ENCODE measurements around the gene AGPAT4. TPM values are rescaled to one million over a fixed set of nuclear protein-coding genes. Genes with fewer than 3 reads are reported as not detected.

AGPAT4 gene
- polyA plus RNA-seq, 2 of the 4 experiments (the other 2 are of a cell fraction) = 2.1 to 3.7 TPM

GRCh38 chr6:161249327-161249726, 24.5 kb downstream of the AGPAT4 start:
- CTCF ChIA-PET = interaction anchor here (0.5 to 1.7 kb wide), 2 partner anchors 125 to 515 kb away, joined by 3 to 4 read pairs; no protein-coding TSS in a partner anchor
- POLR2A ChIA-PET = no interaction called here
- no peak overlapping the region for H3K4me2 ChIP-seq
- TF ChIP-seq CEBPB (IDR thresholded peaks at IDR 0.05) (no peak), NPAS2 (CRISPR knock-in tag; IDR thresholded peaks at IDR 0.05; ENCODE audit: borderline replicate concordance) (no peak), ZNF302 (CRISPR knock-in tag; IDR thresholded peaks at IDR 0.05) (no peak), CBX2 (IDR thresholded peaks at IDR 0.05; ENCODE audit: borderline replicate concordance, low read depth) (no peak), EHMT2 (IDR thresholded peaks at IDR 0.05; ENCODE audit: low read depth) (no peak), NFE2L2 (conservative IDR thresholded peaks at IDR 0.05; ENCODE audit: low read length) (no peak), POLR2AphosphoS2 (conservative IDR thresholded peaks at IDR 0.05; ENCODE audit: low read length) (no peak)
- TF ChIP-seq, protein P1, sequence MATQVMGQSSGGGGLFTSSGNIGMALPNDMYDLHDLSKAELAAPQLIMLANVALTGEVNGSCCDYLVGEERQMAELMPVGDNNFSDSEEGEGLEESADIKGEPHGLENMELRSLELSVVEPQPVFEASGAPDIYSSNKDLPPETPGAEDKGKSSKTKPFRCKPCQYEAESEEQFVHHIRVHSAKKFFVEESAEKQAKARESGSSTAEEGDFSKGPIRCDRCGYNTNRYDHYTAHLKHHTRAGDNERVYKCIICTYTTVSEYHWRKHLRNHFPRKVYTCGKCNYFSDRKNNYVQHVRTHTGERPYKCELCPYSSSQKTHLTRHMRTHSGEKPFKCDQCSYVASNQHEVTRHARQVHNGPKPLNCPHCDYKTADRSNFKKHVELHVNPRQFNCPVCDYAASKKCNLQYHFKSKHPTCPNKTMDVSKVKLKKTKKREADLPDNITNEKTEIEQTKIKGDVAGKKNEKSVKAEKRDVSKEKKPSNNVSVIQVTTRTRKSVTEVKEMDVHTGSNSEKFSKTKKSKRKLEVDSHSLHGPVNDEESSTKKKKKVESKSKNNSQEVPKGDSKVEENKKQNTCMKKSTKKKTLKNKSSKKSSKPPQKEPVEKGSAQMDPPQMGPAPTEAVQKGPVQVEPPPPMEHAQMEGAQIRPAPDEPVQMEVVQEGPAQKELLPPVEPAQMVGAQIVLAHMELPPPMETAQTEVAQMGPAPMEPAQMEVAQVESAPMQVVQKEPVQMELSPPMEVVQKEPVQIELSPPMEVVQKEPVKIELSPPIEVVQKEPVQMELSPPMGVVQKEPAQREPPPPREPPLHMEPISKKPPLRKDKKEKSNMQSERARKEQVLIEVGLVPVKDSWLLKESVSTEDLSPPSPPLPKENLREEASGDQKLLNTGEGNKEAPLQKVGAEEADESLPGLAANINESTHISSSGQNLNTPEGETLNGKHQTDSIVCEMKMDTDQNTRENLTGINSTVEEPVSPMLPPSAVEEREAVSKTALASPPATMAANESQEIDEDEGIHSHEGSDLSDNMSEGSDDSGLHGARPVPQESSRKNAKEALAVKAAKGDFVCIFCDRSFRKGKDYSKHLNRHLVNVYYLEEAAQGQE (IDR thresholded peaks at IDR 0.05) = no peak
- H3K27ac ChIP-seq = no peak overlapping the region
- H3K4me3 ChIP-seq = no peak overlapping the region
- 96% methylated on average over 1 of the region's 1 CpG for WGBS (ENCODE audit: missing lambda C conversion rate)
- H3K4me1 ChIP-seq = no peaks in the 10 kb centered on the region
- DNase-seq (ENCODE audit: low read depth in 1 of 2, low spot score in 1 of 2) (no peak), ATAC-seq (no peak), FAIRE-seq (no peak)
- H3K9me3 ChIP-seq = no peaks in the 10 kb centered on the region

GRCh38 chr6:161246725-161247124, 27.1 kb downstream of the AGPAT4 start:
- H3K4me1 ChIP-seq = no peaks in the 10 kb centered on the region
- POLR2A ChIA-PET = no interaction called here
- DNase-seq (ENCODE audit: low read depth in 1 of 2, low spot score in 1 of 2) (no peak), ATAC-seq (no peak), FAIRE-seq (no peak)
- CTCF ChIA-PET = interaction anchor here (0.6 kb wide), 1 partner anchor 1052 kb away, joined by 3 read pairs; no protein-coding TSS in a partner anchor
- H3K27ac ChIP-seq = no peak overlapping the region
- no peak overlapping the region for H3K4me2 ChIP-seq
- no peak for TF ChIP-seq BHLHE40 (IDR thresholded peaks at IDR 0.05; ENCODE audit: low read depth, low read length)
- TF ChIP-seq, protein P2, sequence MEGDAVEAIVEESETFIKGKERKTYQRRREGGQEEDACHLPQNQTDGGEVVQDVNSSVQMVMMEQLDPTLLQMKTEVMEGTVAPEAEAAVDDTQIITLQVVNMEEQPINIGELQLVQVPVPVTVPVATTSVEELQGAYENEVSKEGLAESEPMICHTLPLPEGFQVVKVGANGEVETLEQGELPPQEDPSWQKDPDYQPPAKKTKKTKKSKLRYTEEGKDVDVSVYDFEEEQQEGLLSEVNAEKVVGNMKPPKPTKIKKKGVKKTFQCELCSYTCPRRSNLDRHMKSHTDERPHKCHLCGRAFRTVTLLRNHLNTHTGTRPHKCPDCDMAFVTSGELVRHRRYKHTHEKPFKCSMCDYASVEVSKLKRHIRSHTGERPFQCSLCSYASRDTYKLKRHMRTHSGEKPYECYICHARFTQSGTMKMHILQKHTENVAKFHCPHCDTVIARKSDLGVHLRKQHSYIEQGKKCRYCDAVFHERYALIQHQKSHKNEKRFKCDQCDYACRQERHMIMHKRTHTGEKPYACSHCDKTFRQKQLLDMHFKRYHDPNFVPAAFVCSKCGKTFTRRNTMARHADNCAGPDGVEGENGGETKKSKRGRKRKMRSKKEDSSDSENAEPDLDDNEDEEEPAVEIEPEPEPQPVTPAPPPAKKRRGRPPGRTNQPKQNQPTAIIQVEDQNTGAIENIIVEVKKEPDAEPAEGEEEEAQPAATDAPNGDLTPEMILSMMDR (IDR thresholded peaks at IDR 0.05) = no peak
- no peak for TF ChIP-seq EHMT2 (IDR thresholded peaks at IDR 0.05; ENCODE audit: low read depth)
- no peak for TF ChIP-seq GATA3 (IDR thresholded peaks at IDR 0.05; ENCODE audit: borderline replicate concordance)
- TF ChIP-seq ZFP36 (IDR thresholded peaks at IDR 0.05; ENCODE audit: borderline replicate concordance, partially characterized antibody) = no peak
- TF ChIP-seq PBX3 (IDR thresholded peaks at IDR 0.05) = no peak
- no peak for TF ChIP-seq SMC3 (IDR thresholded peaks at IDR 0.05)
- no peak for TF ChIP-seq MAZ (IDR thresholded peaks at IDR 0.05; ENCODE audit: borderline replicate concordance, low read depth, low read length)
- TF ChIP-seq JUN (IDR thresholded peaks at IDR 0.05) = no peak
- no peak for TF ChIP-seq MYC (IDR thresholded peaks at IDR 0.05; ENCODE audit: borderline replicate concordance, low read length)
- TF ChIP-seq CEBPB (IDR thresholded peaks at IDR 0.05) = no peak
- TF ChIP-seq TFCP2L1 (CRISPR knock-in tag; IDR thresholded peaks at IDR 0.05) = no peak
- TF ChIP-seq NR3C1 (IDR thresholded peaks at IDR 0.05) = no peak
- TF ChIP-seq FOSB (CRISPR knock-in tag; IDR thresholded peaks at IDR 0.05) = no peak
- TF ChIP-seq, protein P3, sequence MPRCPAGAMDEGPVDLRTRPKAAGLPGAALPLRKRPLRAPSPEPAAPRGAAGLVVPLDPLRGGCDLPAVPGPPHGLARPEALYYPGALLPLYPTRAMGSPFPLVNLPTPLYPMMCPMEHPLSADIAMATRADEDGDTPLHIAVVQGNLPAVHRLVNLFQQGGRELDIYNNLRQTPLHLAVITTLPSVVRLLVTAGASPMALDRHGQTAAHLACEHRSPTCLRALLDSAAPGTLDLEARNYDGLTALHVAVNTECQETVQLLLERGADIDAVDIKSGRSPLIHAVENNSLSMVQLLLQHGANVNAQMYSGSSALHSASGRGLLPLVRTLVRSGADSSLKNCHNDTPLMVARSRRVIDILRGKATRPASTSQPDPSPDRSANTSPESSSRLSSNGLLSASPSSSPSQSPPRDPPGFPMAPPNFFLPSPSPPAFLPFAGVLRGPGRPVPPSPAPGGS (IDR thresholded peaks at IDR 0.05) = no peak
- no peak for TF ChIP-seq ESRRA (IDR thresholded peaks at IDR 0.05; ENCODE audit: borderline replicate concordance, low read length)
- TF ChIP-seq, protein P4, sequence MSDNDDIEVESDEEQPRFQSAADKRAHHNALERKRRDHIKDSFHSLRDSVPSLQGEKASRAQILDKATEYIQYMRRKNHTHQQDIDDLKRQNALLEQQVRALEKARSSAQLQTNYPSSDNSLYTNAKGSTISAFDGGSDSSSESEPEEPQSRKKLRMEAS (IDR thresholded peaks at IDR 0.05) = no peak
- no peak for TF ChIP-seq KDM1A (IDR thresholded peaks at IDR 0.05; ENCODE audit: low read depth)
- TF ChIP-seq RFX5 (IDR thresholded peaks at IDR 0.05) = no peak
- 100% methylated on average over 2 of the region's 2 CpGs for WGBS (ENCODE audit: missing lambda C conversion rate)
- no peaks in the 10 kb centered on the region for H3K9me3 ChIP-seq
- no peak overlapping the region for H3K4me3 ChIP-seq

Data from A549 (cell line).